22Rv1 (cell line): ENCODE measurements around the gene CDK1.

Experiments
- CTCF ChIP-seq: fragments of 450-650 bp; IDR thresholded peaks from 2 replicates; pipeline ENCODE4 v1.5.1; 2017; ENCODE audit warnings: mild to moderate bottlenecking
- ZFX ChIP-seq: fragments of 450-650 bp; IDR thresholded peaks from 2 replicates; pipeline ENCODE4 v1.6.1; 2017; ENCODE audit warnings: antibody characterized with exemption, borderline replicate concordance

- no peak for TF ChIP-seq CTCF
- no peak for TF ChIP-seq ZFX
Observed at GRCh38 chr10:60797200-60797599, 18.9 kb downstream of the CDK1 start.
